Osteoblast (primary cell): ENCODE data around the gene CCDC91. TPM values are rescaled to one million over a fixed set of nuclear protein-coding genes. Genes with fewer than 3 reads are reported as not detected.

Experiments used
- DNase-seq: peaks from one replicate; pipeline ENCODE4 v3.0.0; 2011; ENCODE audit warnings: low spot score, mixed read lengths; ENCODE audit not compliant: insufficient read length; ENCODE audit errors: missing footprints
- H2AFZ ChIP-seq: 2 replicates; pipeline ENCODE4 v1.6.0; 2011; ENCODE audit warnings: mild to moderate bottlenecking, low read length
- H3K27ac ChIP-seq: 2 replicates; pipeline ENCODE4 v1.5.1; 2011; ENCODE audit warnings: mild to moderate bottlenecking, low read depth, low read length, moderate library complexity
- H3K27me3 ChIP-seq: 2 replicates; pipeline ENCODE4 v1.6.0; 2012; ENCODE audit warnings: mild to moderate bottlenecking, control low read depth, inconsistent platforms, low read length, moderate library complexity; ENCODE audit not compliant: insufficient read depth
- H3K36me3 ChIP-seq: 2 replicates; pipeline ENCODE4 v1.5.1; 2011; ENCODE audit warnings: mild to moderate bottlenecking, low read length, control low read depth, moderate library complexity; ENCODE audit not compliant: insufficient read depth
- H3K4me1 ChIP-seq: 2 replicates; pipeline ENCODE4 v1.5.1; 2011; ENCODE audit warnings: mild to moderate bottlenecking, low read length, control low read depth, moderate library complexity; ENCODE audit not compliant: insufficient read depth
- H3K4me2 ChIP-seq: 2 replicates; pipeline ENCODE4 v1.6.0; 2011; ENCODE audit warnings: mild to moderate bottlenecking, low read length; ENCODE audit not compliant: insufficient read depth
- H3K4me3 ChIP-seq: fragments of 200-600 bp; sonication (generic); 3 replicates; pipeline ENCODE4 v1.5.1; 2012; ENCODE audit warnings: mild to moderate bottlenecking, low read length, inconsistent platforms; ENCODE audit not compliant: insufficient read depth
- H3K79me2 ChIP-seq: 2 replicates; pipeline ENCODE4 v1.6.0; 2012; ENCODE audit warnings: mild to moderate bottlenecking, low read length, control low read depth, inconsistent platforms; ENCODE audit not compliant: insufficient read depth
- H3K9me3 ChIP-seq: 2 replicates; pipeline ENCODE4 v1.5.1; 2011; ENCODE audit warnings: low read depth, low read length, control low read depth
- H4K20me1 ChIP-seq: 2 replicates; pipeline ENCODE4 v1.6.0; 2012; ENCODE audit warnings: mild to moderate bottlenecking, low read length, control low read depth; ENCODE audit not compliant: insufficient read depth
- total RNA-seq: library from RNA; depleted of rRNA; stranded (reverse); fragments of >200 nt; gene quantifications from 2 replicates; pipeline ENCODE4 v1.2.3, GENCODE V29; 2012
- TF ChIP-seq, protein P1 (sequence below): IDR thresholded peaks from 2 replicates; pipeline ENCODE4 v1.5.1; 2011; ENCODE audit warnings: mild to moderate bottlenecking, low read depth, low read length, moderate library complexity; ENCODE audit errors: extremely low read depth

Gene CCDC91
- total RNA-seq, 1 donor: 36.2 TPM

DNA sequence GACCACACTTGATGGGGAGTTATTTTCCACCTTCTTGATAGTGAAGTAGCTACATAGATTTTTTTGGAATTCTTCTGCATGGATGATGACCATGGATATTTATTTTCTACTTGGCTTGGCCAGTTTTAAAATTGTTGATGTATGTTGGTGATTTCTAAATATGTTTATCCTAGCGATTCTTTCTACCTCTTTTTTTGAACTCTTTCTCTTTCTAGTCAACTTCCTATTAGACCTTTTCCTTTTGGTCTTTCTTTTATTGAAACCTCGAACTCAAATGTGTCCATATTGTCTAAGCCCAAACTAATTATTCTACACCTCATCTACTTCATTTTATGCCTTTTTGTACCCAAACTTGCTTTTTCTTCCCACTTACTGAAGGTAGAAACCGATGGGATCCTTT lies 37.0 kb downstream of the CCDC91 start:
- Histone ChIP-seq H3K4me2 (no peak overlapping the region), H3K9me3 (no peaks in the 10 kb centered on the region), H3K36me3 (no peaks in the 10 kb centered on the region), H3K79me2 (peaks cover 18% of the 10 kb centered on the region), H4K20me1 (no peaks in the 10 kb centered on the region), H3K27me3 (no peaks in the 10 kb centered on the region), H2AFZ (no peak overlapping the region), H3K27ac (no peak overlapping the region), H3K4me1 (no peaks in the 10 kb centered on the region), H3K4me3 (no peak overlapping the region)
- TF ChIP-seq, protein P1, sequence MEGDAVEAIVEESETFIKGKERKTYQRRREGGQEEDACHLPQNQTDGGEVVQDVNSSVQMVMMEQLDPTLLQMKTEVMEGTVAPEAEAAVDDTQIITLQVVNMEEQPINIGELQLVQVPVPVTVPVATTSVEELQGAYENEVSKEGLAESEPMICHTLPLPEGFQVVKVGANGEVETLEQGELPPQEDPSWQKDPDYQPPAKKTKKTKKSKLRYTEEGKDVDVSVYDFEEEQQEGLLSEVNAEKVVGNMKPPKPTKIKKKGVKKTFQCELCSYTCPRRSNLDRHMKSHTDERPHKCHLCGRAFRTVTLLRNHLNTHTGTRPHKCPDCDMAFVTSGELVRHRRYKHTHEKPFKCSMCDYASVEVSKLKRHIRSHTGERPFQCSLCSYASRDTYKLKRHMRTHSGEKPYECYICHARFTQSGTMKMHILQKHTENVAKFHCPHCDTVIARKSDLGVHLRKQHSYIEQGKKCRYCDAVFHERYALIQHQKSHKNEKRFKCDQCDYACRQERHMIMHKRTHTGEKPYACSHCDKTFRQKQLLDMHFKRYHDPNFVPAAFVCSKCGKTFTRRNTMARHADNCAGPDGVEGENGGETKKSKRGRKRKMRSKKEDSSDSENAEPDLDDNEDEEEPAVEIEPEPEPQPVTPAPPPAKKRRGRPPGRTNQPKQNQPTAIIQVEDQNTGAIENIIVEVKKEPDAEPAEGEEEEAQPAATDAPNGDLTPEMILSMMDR: no peak
- no peak for DNase-seq

GRCh38 chr12:28231248-28231647 lies 41.0 kb downstream of the CCDC91 start:
- TF ChIP-seq, protein P1: no peak
- no peak overlapping the region for H3K27ac ChIP-seq
- H2AFZ ChIP-seq: no peak overlapping the region
- DNase-seq: no peak
- H3K27me3 ChIP-seq: no peaks in the 10 kb centered on the region
- H3K4me2 ChIP-seq: no peak overlapping the region
- H3K4me3 ChIP-seq: no peak overlapping the region
- peaks cover 8% of the 10 kb centered on the region for H3K79me2 ChIP-seq
- H3K9me3 ChIP-seq: no peaks in the 10 kb centered on the region
- no peaks in the 10 kb centered on the region for H4K20me1 ChIP-seq
- no peaks in the 10 kb centered on the region for H3K4me1 ChIP-seq
- no peaks in the 10 kb centered on the region for H3K36me3 ChIP-seq

DNA sequence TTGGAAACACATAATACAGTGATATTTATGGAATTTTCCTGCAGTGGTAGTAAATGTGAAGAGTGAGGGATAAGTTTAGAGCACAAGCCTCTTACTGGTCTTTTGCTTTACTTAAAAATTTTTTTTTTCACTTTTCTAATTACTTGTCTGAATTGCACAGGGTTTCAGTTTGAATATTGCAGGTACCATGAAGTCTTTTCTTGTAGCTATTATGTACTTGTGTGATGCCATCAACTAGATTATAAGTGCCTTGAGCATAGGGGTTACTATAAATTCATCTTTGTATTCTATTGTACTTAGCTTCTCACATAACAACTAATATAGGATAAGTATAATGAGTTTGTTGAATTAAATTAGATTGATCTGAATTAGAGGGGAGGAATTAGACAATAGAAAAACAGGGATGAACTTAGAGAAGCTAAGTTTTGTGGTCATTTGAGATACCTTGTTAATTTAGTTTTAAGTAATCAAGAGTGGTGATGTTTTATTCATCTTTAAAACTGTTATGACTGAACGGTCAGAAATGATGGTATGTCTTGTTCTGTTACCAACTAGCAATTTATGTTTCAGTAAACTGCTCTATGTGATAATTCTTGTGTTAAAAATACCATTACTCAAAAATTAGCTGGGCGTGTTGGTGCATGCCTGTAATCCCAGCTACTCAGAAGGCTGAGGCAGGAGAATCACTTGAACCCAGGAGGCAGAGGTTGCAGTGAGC lies 42.1 kb downstream of the CCDC91 start:
- TF ChIP-seq, protein P1: no peak
- H3K27ac ChIP-seq: no peak overlapping the region

DNA sequence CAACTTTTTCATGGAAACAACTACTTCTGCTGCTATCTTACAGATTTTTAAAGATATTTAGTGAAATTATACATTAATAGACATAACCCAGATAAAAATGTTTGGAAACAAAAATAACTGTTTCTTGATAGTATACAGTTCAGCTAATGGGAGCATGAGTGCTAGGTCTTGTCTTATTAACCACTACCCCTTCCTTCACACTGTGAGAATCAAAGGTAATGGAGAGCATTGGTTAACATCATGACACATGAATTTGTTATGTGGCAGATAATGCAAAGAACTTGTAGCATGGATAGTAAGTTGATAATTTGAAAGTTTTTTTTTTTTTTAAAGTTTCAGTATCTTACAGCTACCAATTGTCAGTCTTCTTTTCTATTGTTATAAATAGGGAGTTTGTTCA lies 44.2 kb downstream of the CCDC91 start:
- TF ChIP-seq, protein P1: no peak
- no peaks in the 10 kb centered on the region for H3K9me3 ChIP-seq
- no peaks in the 10 kb centered on the region for H3K4me1 ChIP-seq
- peaks cover 3% of the 10 kb centered on the region for H3K79me2 ChIP-seq
- no peaks in the 10 kb centered on the region for H3K27me3 ChIP-seq
- H3K4me3 ChIP-seq: no peak overlapping the region
- no peak overlapping the region for H3K4me2 ChIP-seq
- H2AFZ ChIP-seq: no peak overlapping the region
- no peaks in the 10 kb centered on the region for H3K36me3 ChIP-seq
- no peak for DNase-seq
- H3K27ac ChIP-seq: no peak overlapping the region
- H4K20me1 ChIP-seq: no peaks in the 10 kb centered on the region

More for the DNA sequence above, 42.1 kb downstream of the CCDC91 start:
- no peak overlapping the region for H3K4me2 ChIP-seq
- H2AFZ ChIP-seq: no peak overlapping the region
- H3K4me3 ChIP-seq: no peak overlapping the region
- no peaks in the 10 kb centered on the region for H3K9me3 ChIP-seq
- H3K79me2 ChIP-seq: peaks cover 3% of the 10 kb centered on the region
- no peaks in the 10 kb centered on the region for H3K36me3 ChIP-seq
- no peak for DNase-seq
- no peaks in the 10 kb centered on the region for H3K4me1 ChIP-seq
- no peaks in the 10 kb centered on the region for H4K20me1 ChIP-seq
- H3K27me3 ChIP-seq: no peaks in the 10 kb centered on the region
